OCI-LY3 (cell line): ENCODE results near the gene LPP.

Experiments
- EZH2phosphoT487 ChIP-seq: fragments of 200-600 bp; shearing (Covaris generic); IDR thresholded peaks from 2 replicates; pipeline ENCODE4 v1.6.1; 2018; ENCODE audit warnings: antibody characterized with exemption, mixed run types, low read depth
- TF ChIP-seq, protein P1 (sequence below): fragments of 200-600, 300-600 bp; sonication (generic); IDR thresholded peaks from 2 replicates; pipeline ENCODE4 v1.5.1; 2014; ENCODE audit warnings: antibody characterized with exemption, low read length, low read depth

DNA sequence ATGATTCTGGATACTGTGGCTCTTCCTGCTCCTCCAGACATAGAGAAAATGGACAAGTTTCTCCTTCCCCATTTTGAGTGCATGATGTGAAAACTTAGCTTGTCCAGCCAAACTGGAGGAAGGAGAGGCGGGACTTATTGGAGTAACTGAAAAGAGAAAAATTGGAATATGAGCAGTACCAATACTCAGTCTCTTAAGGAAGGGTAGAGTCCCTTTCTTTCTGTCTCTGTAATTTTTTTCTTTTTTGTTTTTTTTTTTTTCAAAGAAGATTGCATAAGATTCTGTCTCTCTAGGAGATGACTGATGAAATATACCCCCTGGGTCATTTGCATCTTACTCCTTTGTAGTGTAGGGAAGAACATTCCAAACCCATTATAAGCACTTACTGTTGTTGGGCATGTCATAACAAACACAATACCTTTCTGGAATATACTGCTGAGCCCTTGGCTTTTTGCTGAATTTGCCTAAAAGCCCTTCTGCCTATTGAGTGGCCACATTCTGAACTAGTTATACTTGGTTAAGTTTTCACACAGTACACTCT, 519.8 kb downstream of the LPP start:
- TF ChIP-seq, protein P1, sequence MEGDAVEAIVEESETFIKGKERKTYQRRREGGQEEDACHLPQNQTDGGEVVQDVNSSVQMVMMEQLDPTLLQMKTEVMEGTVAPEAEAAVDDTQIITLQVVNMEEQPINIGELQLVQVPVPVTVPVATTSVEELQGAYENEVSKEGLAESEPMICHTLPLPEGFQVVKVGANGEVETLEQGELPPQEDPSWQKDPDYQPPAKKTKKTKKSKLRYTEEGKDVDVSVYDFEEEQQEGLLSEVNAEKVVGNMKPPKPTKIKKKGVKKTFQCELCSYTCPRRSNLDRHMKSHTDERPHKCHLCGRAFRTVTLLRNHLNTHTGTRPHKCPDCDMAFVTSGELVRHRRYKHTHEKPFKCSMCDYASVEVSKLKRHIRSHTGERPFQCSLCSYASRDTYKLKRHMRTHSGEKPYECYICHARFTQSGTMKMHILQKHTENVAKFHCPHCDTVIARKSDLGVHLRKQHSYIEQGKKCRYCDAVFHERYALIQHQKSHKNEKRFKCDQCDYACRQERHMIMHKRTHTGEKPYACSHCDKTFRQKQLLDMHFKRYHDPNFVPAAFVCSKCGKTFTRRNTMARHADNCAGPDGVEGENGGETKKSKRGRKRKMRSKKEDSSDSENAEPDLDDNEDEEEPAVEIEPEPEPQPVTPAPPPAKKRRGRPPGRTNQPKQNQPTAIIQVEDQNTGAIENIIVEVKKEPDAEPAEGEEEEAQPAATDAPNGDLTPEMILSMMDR: no peak
- no peak for TF ChIP-seq EZH2phosphoT487
